HepG2 (cell line): ENCODE measurements around the gene TDRD9. TPM values are rescaled to one million over a fixed set of nuclear protein-coding genes. Genes with fewer than 3 reads are reported as not detected.

ENCODE experiments used
- CBFB ChIP-seq: sonication (generic); formaldehyde crosslinking; IDR thresholded peaks from 2 replicates; pipeline ENCODE4 v1.4.0; 2020; ENCODE audit warnings: missing genetic modification reagents
- CBX5 ChIP-seq: sonication (generic); formaldehyde crosslinking; IDR thresholded peaks from 2 replicates; pipeline ENCODE4 v1.4.0; 2020; ENCODE audit warnings: missing genetic modification reagents, borderline replicate concordance
- DNMT3B ChIP-seq: conservative IDR thresholded peaks from 2 replicates; pipeline ENCODE4 v1.6.1; 2016; ENCODE audit warnings: missing biosample characterization, control low read depth
- GTF2F1 ChIP-seq: fragments of 150-350 bp; IDR thresholded peaks from 2 replicates; pipeline ENCODE4 v1.6.1; 2014; ENCODE audit warnings: low read length
- MTF2 ChIP-seq: sonication (generic); formaldehyde crosslinking; IDR thresholded peaks from 2 replicates; pipeline ENCODE4 v1.5.0; 2020; ENCODE audit warnings: missing genetic modification reagents, borderline replicate concordance
- NCOA2 ChIP-seq: sonication (generic); formaldehyde crosslinking; IDR thresholded peaks from 2 replicates; pipeline ENCODE4 v1.8.0; 2022; ENCODE audit warnings: inconsistent platforms
- POLR2G ChIP-seq: fragments of 200-400 bp; formaldehyde crosslinking; IDR thresholded peaks from 2 replicates; pipeline ENCODE4 v1.6.1; 2018; ENCODE audit warnings: mild to moderate bottlenecking, low read depth, low read length, moderate library complexity
- RCOR2 ChIP-seq: IDR thresholded peaks from 2 replicates; pipeline ENCODE4 v1.6.1; 2016; ENCODE audit warnings: missing biosample characterization, missing genetic modification reagents
- SP140L ChIP-seq: sonication (generic); formaldehyde crosslinking; IDR thresholded peaks from 2 replicates; pipeline ENCODE4 v1.4.0; 2020; ENCODE audit warnings: missing genetic modification reagents, borderline replicate concordance
- TAF15 ChIP-seq: fragments of 200-400 bp; formaldehyde crosslinking; IDR thresholded peaks from one replicate; pipeline ENCODE4 v1.6.1; 2018; ENCODE audit warnings: mild to moderate bottlenecking, low read depth, low read length; ENCODE audit not compliant: poor library complexity, severe bottlenecking
- ZBTB38 ChIP-seq: sonication (generic); formaldehyde crosslinking; IDR thresholded peaks from 2 replicates; pipeline ENCODE4 v1.5.1; 2020; ENCODE audit warnings: mild to moderate bottlenecking, missing genetic modification reagents
- ZC3H4 ChIP-seq: sonication (generic); formaldehyde crosslinking; IDR thresholded peaks from 2 replicates; pipeline ENCODE4 v1.4.0; 2020; ENCODE audit warnings: missing genetic modification reagents, borderline replicate concordance
- ZFX ChIP-seq: sonication (generic); formaldehyde crosslinking; IDR thresholded peaks from 2 replicates; pipeline ENCODE4 v1.4.0; 2020; ENCODE audit warnings: mild to moderate bottlenecking, low read depth, missing genetic modification reagents, moderate library complexity
- ZMAT3 ChIP-seq: sonication (generic); formaldehyde crosslinking; conservative IDR thresholded peaks from 2 replicates; pipeline ENCODE4 v1.7.0; 2021; ENCODE audit warnings: missing genetic modification reagents
- ZNF224 ChIP-seq: sonication (generic); formaldehyde crosslinking; IDR thresholded peaks from 2 replicates; pipeline ENCODE4 v1.5.0; 2020; ENCODE audit warnings: mild to moderate bottlenecking, missing genetic modification reagents
- ZNF547 ChIP-seq: sonication (generic); formaldehyde crosslinking; IDR thresholded peaks from 2 replicates; pipeline ENCODE4 v1.5.1; 2020; ENCODE audit warnings: mild to moderate bottlenecking, missing genetic modification reagents
- polyA plus RNA-seq, 8 experiments: library from polyadenylated mRNA; depleted of rRNA in 3 of 8; stranded (reverse) in 7 of 8; unstranded in 1 of 8; fragments of >200 nt; fragmentation: Illumina TruSeq in 4 of 8; extraction: Trizol in 4 of 8; gene quantifications; 2 replicates each; pipeline versions ENCODE4 v1.2.1 to v1.2.3, GENCODE V29; 2011 to 2016; ENCODE audit warnings: low read depth in 4 of 8, missing spikeins in 1 of 8, mixed read lengths in 1 of 8; ENCODE audit not compliant: insufficient read depth in 1 of 8
- total RNA-seq, 5 experiments: library from RNA; depleted of rRNA; stranded (reverse); fragments of >200 nt; fragmentation: Illumina TruSeq; extraction: Trizol; gene quantifications; 2 replicates each; pipeline ENCODE4 v1.2.3, GENCODE V29; 2016; ENCODE audit warnings: low read depth in 1 of 5
- TF ChIP-seq, protein P1 (sequence below): sonication (generic); formaldehyde crosslinking; IDR thresholded peaks from 2 replicates; pipeline ENCODE4 v1.4.0; 2020; ENCODE audit warnings: low read depth, mild to moderate bottlenecking, missing genetic modification reagents
- TF ChIP-seq, protein P2 (sequence below): IDR thresholded peaks from 2 replicates; pipeline ENCODE4 v1.6.1; 2016
- TF ChIP-seq, protein P3 (sequence below): sonication (generic); formaldehyde crosslinking; conservative IDR thresholded peaks from 2 replicates; pipeline ENCODE4 v1.8.1; 2023; ENCODE audit warnings: missing genetic modification reagents
- TF ChIP-seq, protein P4 (sequence below): sonication (generic); formaldehyde crosslinking; IDR thresholded peaks from 2 replicates; pipeline ENCODE4 v1.5.0; 2020; ENCODE audit warnings: missing genetic modification reagents
- TF ChIP-seq, protein P5 (sequence below): fragments of 450-650 bp; IDR thresholded peaks from 2 replicates; pipeline ENCODE4 v1.6.1; 2017
- TF ChIP-seq, protein P6 (sequence below): sonication (generic); formaldehyde crosslinking; IDR thresholded peaks from 2 replicates; pipeline ENCODE4 v1.5.0; 2020; ENCODE audit warnings: mild to moderate bottlenecking, missing genetic modification reagents

TDRD9 gene
- total and polyA plus RNA-seq, 2 of the 13 experiments (the other 11 are each of a cell fraction or from before 2014, with no cell fraction given) = not detected

DNA sequence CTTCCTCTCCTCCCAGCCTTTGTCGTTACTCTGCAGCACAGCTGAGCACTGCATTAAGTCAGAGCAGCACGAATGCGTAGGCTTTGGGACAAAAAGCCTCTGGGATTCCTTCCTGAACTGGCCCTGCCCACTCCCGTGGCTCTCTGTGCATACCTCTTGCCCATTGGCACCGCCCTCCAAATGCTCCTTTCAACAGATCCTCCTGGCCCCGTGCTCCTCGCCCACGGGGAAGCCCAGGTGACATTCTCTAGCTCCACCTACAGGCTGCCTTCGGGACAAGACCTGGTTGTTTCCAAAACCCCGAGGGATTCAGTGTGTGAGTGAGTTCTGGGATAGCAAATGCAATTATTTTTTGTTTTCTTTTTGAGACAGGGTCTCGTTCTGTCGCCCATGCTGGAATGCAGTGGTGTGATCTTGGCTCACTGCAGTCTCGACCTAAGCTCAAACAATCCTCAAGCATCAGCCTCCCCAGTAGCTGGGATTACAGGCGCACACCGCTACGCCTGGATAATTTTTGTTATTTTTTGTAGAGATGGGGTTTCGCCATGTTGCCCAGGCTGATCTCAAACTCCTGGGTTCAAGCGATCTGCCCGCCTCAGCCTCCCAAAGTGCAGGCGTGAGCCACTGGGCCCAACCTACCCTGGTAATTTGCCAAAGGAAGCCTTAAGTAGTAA, 17.9 kb upstream of the TDRD9 start (continued):
- TF ChIP-seq, protein P1, sequence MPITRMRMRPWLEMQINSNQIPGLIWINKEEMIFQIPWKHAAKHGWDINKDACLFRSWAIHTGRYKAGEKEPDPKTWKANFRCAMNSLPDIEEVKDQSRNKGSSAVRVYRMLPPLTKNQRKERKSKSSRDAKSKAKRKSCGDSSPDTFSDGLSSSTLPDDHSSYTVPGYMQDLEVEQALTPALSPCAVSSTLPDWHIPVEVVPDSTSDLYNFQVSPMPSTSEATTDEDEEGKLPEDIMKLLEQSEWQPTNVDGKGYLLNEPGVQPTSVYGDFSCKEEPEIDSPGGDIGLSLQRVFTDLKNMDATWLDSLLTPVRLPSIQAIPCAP (CRISPR knock-in tag) = no peak
- TF ChIP-seq ZBTB38 (CRISPR knock-in tag) (no peak), NCOA2 (CRISPR knock-in tag) (no peak), ZC3H4 (CRISPR knock-in tag) (no peak), DNMT3B (0 out of 2 replicates have a peak, but pooled peaks have one; percentile 33), ZNF224 (CRISPR knock-in tag) (no peak), CBX5 (CRISPR knock-in tag) (peak; percentile 71; the same call in 1 of the 2 replicates), ZNF547 (CRISPR knock-in tag) (0 out of 2 replicates have a peak, but pooled peaks have one; percentile 15), ZFX (peak; percentile 17; the same call in 1 of the 2 replicates), POLR2G (0 out of 2 replicates have a peak, but pooled peaks have one; percentile 24), SP140L (CRISPR knock-in tag) (no peak), RCOR2 (no peak), GTF2F1 (no peak), TAF15 (no peak), MTF2 (no peak), ZMAT3 (CRISPR knock-in tag) (no peak), CBFB (CRISPR knock-in tag) (no peak)
- TF ChIP-seq, protein P2, sequence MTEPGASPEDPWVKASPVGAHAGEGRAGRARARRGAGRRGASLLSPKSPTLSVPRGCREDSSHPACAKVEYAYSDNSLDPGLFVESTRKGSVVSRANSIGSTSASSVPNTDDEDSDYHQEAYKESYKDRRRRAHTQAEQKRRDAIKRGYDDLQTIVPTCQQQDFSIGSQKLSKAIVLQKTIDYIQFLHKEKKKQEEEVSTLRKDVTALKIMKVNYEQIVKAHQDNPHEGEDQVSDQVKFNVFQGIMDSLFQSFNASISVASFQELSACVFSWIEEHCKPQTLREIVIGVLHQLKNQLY = peak; percentile 22; the same call in 1 of the 2 replicates
- TF ChIP-seq, protein P3, sequence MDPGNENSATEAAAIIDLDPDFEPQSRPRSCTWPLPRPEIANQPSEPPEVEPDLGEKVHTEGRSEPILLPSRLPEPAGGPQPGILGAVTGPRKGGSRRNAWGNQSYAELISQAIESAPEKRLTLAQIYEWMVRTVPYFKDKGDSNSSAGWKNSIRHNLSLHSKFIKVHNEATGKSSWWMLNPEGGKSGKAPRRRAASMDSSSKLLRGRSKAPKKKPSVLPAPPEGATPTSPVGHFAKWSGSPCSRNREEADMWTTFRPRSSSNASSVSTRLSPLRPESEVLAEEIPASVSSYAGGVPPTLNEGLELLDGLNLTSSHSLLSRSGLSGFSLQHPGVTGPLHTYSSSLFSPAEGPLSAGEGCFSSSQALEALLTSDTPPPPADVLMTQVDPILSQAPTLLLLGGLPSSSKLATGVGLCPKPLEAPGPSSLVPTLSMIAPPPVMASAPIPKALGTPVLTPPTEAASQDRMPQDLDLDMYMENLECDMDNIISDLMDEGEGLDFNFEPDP = no peak
- TF ChIP-seq, protein P4, sequence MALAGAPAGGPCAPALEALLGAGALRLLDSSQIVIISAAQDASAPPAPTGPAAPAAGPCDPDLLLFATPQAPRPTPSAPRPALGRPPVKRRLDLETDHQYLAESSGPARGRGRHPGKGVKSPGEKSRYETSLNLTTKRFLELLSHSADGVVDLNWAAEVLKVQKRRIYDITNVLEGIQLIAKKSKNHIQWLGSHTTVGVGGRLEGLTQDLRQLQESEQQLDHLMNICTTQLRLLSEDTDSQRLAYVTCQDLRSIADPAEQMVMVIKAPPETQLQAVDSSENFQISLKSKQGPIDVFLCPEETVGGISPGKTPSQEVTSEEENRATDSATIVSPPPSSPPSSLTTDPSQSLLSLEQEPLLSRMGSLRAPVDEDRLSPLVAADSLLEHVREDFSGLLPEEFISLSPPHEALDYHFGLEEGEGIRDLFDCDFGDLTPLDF (CRISPR knock-in tag) = no peak
- TF ChIP-seq, protein P5, sequence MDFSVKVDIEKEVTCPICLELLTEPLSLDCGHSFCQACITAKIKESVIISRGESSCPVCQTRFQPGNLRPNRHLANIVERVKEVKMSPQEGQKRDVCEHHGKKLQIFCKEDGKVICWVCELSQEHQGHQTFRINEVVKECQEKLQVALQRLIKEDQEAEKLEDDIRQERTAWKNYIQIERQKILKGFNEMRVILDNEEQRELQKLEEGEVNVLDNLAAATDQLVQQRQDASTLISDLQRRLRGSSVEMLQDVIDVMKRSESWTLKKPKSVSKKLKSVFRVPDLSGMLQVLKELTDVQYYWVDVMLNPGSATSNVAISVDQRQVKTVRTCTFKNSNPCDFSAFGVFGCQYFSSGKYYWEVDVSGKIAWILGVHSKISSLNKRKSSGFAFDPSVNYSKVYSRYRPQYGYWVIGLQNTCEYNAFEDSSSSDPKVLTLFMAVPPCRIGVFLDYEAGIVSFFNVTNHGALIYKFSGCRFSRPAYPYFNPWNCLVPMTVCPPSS = no peak
- TF ChIP-seq, protein P6, sequence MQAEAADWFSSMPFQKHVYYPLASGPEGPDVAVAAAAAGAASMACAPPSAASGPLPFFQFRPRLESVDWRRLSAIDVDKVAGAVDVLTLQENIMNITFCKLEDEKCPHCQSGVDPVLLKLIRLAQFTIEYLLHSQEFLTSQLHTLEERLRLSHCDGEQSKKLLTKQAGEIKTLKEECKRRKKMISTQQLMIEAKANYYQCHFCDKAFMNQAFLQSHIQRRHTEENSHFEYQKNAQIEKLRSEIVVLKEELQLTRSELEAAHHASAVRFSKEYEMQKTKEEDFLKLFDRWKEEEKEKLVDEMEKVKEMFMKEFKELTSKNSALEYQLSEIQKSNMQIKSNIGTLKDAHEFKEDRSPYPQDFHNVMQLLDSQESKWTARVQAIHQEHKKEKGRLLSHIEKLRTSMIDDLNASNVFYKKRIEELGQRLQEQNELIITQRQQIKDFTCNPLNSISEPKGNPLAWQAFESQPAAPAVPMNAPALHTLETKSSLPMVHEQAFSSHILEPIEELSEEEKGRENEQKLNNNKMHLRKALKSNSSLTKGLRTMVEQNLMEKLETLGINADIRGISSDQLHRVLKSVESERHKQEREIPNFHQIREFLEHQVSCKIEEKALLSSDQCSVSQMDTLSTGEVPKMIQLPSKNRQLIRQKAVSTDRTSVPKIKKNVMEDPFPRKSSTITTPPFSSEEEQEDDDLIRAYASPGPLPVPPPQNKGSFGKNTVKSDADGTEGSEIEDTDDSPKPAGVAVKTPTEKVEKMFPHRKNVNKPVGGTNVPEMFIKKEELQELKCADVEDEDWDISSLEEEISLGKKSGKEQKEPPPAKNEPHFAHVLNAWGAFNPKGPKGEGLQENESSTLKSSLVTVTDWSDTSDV = no peak
